Measurements from ENCODE around the gene HCFC1.
"Not testable (repeated sequence)": the region's sequence is repeated elsewhere in the genome, so short reads cannot be mapped to it uniquely, and the experiment has no call there.

DNA sequence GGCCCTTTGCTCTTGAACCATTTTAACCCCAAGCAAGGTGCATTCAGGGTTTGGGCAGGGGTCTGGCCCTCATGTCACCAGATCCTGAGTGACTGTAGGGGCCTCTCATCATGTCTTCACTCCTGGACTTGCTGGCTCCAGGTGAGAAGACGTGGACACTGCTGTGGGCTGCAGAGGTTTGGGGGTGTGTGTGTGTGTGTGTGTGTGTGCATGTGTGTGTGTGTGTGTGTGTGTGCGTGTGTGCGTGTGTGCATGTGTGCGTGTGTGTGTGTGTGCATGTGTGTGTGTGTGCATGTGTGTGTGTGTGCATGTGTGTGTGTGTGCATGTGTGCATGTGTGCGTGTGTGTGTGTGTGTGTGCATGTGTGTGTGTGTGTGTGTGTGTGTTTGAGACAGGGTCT lies 22.8 kb upstream of the HCFC1 start:
- TF ChIP-seq L3MBTL2 (conservative IDR thresholded peaks at IDR 0.05); ELF4 (IDR thresholded peaks at IDR 0.05); SP1 (IDR thresholded peaks at IDR 0.05); HDGF (IDR thresholded peaks at IDR 0.05; ENCODE audit: borderline replicate concordance); ARNT (IDR thresholded peaks at IDR 0.05); BHLHE40 (IDR thresholded peaks at IDR 0.05; ENCODE audit: borderline replicate concordance): not testable (repeated sequence)
